SIG-M5 (cell line): ENCODE measurements around the gene PELI1.
"Not testable (repeated sequence)": the region's sequence is repeated elsewhere in the genome, so short reads cannot be mapped to it uniquely, and the experiment has no call there.

Experiments used
- DNase-seq: peaks from one replicate; lab custom pipeline; 2025; lab: John Stamatoyannopoulos, UW

Gene PELI1

GRCh38 chr2:64085936-64086335 is 58.3 kb downstream of the PELI1 start:
- no peak for DNase-seq

- DNase-seq, result no peak
These were observed 63.2 kb downstream of the PELI1 start for GRCh38 chr2:64081046-64081445.

DNA sequence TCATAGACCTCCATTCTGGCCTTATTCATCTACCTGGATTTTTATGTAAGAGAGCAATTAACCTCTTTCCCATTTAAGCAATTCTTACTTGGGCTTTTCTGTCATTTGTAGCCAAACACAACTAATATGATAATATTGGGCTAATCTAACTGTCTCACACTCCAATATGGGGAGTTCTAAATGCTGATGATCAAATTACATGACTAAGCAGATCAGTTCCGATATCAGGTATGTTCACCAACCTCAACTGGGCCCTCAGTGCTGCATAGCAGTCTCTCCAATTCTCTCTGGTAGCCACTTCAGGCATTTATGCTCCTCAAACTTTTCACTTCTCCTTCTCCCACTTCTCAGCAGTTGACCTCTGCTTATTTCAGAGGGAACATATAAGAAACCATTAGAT is 64.0 kb downstream of the PELI1 start:
- DNase-seq, result no peak

DNA sequence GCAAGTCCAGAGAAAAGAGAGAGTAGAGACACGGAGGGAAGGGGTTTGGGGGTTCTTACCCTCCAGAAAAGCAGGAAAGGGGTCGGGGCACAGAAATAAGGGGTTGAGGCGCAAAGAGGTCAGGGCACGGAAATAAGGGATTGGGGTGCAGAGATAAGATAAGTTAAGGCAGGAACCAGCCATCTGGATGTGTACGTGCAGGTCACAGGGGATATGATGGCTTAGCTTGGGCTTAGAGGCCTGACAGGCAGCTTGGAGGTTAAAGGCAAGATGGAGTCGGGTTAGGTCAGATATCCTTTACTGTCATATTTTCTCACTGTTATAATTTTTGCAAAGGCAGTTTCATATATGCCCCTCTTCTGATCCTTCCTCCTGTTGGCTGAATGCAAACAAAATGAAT is 64.5 kb downstream of the PELI1 start:
- DNase-seq, result not testable (repeated sequence)

DNA sequence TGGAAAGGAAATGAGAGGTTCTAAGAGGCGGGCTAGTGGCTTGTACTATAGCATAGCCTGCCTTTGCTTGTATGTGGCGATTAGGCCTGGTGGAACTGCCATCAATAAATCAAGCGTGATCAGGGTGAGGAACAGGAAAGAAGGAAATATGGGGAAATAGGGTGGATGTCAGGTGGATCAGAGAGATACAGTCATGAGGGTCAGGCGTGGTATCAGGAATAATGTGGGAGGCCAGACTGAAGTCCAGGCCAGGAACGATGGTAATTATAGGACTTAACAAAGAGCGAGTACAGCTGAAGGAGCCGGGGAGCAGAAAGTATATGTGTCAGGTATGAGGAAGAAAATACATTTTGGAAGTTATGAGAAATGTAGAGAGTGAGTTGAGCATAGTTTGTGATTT is 67.4 kb downstream of the PELI1 start:
- not testable (repeated sequence) for DNase-seq

GRCh38 chr2:64074616-64075015 is 69.6 kb downstream of the PELI1 start:
- not testable (repeated sequence) for DNase-seq

- no peak for DNase-seq
These were observed 76.9 kb downstream of the PELI1 start for GRCh38 chr2:64067326-64067725.

GRCh38 chr2:64065516-64065915 is 78.7 kb downstream of the PELI1 start:
- DNase-seq, result no peak

GRCh38 chr2:64063924-64064331 is 80.3 kb downstream of the PELI1 start:
- no peak for DNase-seq

GRCh38 chr2:64063454-64063853 is 80.8 kb downstream of the PELI1 start:
- no peak for DNase-seq

DNA sequence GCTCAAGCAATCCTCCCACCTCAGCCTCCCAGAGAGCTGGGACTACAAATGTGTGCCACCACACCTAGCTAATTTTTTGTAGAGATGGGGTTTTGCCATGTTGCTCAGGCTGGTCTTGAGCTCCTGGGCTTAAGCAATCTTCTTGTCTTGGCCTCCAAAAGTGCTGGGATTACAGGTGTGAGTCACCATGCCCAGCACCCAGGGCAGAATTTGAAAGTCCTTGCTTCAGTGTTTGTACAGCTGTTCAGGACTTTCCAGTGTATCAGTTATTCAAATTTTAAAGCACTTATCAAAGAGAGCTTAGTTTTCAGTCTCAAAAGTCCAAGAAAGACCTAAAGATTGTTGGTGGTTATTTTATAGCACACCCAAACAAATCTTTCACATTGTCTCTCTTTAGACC is 81.4 kb downstream of the PELI1 start:
- no peak for DNase-seq

- DNase-seq, result no peak
These were observed 85.0 kb downstream of the PELI1 start for GRCh38 chr2:64059270-64059669.

GRCh38 chr2:64056021-64056420 is 88.2 kb downstream of the PELI1 start:
- DNase-seq, result no peak

GRCh38 chr2:64054161-64054915 is 89.9 kb downstream of the PELI1 start:
- DNase-seq, result no peak

DNA sequence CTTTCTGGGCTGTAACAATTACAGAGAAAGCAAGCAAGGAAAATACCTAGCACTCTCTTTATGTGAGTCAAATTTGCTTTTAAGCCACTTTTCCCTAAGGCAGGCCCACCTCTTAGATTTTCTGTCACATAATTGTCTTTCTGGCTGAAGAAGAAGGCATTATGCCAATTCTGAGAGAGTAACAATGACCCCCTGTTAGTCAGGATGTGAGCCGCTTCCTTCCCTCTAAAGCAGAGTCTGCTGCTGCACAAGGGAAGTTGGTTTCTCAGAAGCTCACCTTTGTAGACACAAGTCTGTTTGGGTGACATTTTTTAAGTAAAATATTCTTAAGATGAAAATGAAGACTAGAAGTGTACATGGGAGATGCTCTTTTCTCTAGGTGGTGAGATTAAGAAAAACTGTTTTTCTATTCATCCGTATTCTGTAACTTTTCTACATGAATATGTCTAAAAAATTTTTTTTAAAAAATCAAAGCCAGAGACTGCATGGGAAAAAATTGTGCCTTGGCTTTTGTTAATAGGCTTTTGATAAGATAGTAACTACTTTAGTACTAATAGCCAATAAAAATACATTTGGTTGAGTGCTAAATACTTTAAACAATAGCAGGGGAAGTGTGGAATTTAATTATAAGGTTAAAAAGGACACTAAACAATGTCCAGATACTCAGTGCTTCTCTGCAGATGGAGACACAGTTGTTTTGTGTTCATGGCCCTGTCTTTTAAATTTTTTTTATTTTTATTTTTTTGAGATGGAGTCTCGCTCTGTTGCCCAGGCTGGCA is 91.6 kb downstream of the PELI1 start:
- no peak for DNase-seq

- no peak for DNase-seq
These were observed 94.5 kb downstream of the PELI1 start for GRCh38 chr2:64049633-64050220.

DNA sequence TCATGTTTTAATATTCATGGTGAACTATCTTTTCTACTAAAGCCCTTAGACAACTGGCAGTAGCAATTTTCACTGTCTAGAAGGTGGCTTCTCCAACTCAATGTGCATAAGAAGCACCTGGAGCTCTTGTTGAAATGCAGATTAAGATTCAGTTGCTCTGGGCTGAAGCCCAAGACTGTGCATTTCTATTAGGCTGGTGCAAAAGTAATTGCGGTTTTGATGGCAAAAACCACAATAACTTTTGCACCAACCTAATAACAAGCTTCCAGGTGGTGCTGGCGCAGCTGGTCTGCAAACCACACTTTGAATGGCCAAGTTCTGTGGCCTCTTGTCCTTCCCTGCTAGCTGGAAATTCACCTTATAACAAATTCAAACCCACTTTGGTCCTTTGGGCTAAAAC is 98.3 kb downstream of the PELI1 start:
- no peak for DNase-seq
